ENCODE measurements around the gene FCHSD2.

Gene FCHSD2

DNA sequence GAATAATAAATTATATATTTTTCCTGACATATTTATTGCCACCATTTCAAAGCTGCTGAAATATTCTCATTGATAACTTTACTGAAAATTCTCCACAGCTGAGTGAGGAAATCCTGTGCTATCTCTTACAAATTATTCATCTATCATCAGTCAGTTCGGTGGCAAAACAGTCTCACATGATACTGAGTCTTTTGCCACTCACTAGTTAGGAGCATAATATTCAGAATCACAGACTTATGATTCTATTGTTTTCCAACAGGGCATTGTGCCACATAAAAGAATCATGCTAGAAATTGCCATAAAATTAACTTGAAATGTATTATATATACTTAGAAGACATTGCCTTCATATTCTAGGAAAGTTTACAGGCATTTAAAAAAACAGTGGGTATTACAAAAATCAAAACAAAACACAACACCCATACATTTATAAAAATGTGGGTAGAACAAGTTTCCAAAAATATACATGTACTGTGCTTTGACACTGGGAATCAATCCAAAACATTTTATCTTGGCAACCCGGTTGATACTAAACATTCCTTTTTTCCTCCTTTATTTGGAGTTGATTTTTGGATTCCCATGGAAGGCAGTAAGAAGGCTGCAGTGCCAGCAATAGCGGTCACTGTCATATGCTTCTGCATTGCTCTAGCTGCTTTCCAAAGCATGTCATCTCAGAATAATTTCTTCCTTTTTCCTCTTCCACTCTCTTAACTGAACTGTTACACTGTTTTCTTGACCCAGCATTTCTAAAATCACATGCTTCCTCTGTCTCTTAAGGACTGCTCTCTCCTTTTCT is 285.4 kb downstream of the FCHSD2 start:
- Histone ChIP-seq H3K27me3 (ENCODE audit: control insufficient read depth in 1 of 2, insufficient read depth in 2 of 2, low read length in 2 of 2) (no peaks in the 10 kb centered on the region), H3K27ac (ENCODE audit: low read length) (no peak overlapping the region), H3K4me1 (ENCODE audit: control insufficient read depth, insufficient read depth, low read length) (peaks cover 3% of the 10 kb centered on the region), H3K36me3 (ENCODE audit: control insufficient read depth in 2 of 2, insufficient read depth in 2 of 2, low read length in 2 of 2) (no peaks in the 10 kb centered on the region), H3K9ac (ENCODE audit: low read length in 2 of 2) (no peak overlapping the region), H3K4me3 (ENCODE audit: low read length in 2 of 2) (no peak overlapping the region), H3K9me3 (ENCODE audit: control insufficient read depth in 2 of 2, low read length in 2 of 2) (no peaks in the 10 kb centered on the region)

DNA sequence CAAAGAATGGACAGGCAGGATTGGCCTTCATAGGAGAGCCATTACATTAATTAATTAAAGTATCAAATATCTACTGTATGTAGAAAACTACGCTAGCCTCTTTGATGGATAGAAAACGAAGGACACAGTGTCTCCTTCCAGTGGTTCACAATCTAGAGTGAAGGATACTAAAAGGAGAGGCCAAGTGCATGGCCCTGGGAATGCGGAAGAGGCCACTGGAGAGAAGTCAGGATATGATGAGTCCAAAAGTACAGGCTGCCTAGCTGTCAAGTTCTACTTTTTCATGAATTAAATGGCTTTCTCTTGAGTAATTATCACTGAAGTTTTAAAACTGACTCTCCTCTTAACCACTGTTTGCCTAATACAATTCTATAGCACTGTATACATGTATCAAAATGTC is 286.1 kb downstream of the FCHSD2 start:
- Histone ChIP-seq H3K9me3 (ENCODE audit: control insufficient read depth in 2 of 2, low read length in 2 of 2) (no peaks in the 10 kb centered on the region), H3K27me3 (ENCODE audit: control insufficient read depth in 1 of 2, insufficient read depth in 2 of 2, low read length in 2 of 2) (no peaks in the 10 kb centered on the region), H3K4me3 (ENCODE audit: low read length in 2 of 2) (no peak overlapping the region), H3K27ac (ENCODE audit: low read length) (no peak overlapping the region), H3K36me3 (ENCODE audit: control insufficient read depth in 2 of 2, insufficient read depth in 2 of 2, low read length in 2 of 2) (no peaks in the 10 kb centered on the region), H3K4me1 (ENCODE audit: control insufficient read depth, insufficient read depth, low read length) (peaks cover 3% of the 10 kb centered on the region), H3K9ac (ENCODE audit: low read length in 2 of 2) (no peak overlapping the region)

DNA sequence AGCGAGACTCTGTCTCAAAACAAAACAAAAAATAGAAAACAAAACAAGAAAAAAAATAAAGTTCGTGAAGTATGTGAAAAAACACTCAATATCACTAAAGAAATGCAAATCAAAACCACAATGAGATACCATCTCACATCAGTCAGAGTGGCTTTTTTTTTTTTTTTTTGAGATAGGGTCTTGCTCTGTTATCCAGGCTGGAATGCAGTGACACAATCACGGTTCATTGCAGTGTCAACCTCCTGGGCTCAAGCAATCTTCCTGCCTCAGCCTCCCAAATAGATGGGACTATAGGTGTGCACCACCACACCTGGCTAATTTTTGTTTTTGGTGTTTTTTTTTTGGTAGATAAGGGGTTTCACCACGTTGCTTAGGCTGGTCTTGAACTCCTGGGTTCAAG is 290.4 kb downstream of the FCHSD2 start:
- Histone ChIP-seq H3K36me3 (ENCODE audit: control insufficient read depth in 2 of 2, insufficient read depth in 2 of 2, low read length in 2 of 2) (peaks cover 0 to 7% of the 10 kb centered on the region in 2 donors), H3K9ac (ENCODE audit: low read length in 2 of 2) (no peak overlapping the region), H3K4me1 (ENCODE audit: control insufficient read depth, insufficient read depth, low read length) (peaks cover 3% of the 10 kb centered on the region), H3K9me3 (ENCODE audit: control insufficient read depth in 2 of 2, low read length in 2 of 2) (no peaks in the 10 kb centered on the region), H3K27me3 (ENCODE audit: control insufficient read depth in 1 of 2, insufficient read depth in 2 of 2, low read length in 2 of 2) (no peaks in the 10 kb centered on the region), H3K4me3 (ENCODE audit: low read length in 2 of 2) (no peak overlapping the region), H3K27ac (ENCODE audit: low read length) (no peak overlapping the region)

DNA sequence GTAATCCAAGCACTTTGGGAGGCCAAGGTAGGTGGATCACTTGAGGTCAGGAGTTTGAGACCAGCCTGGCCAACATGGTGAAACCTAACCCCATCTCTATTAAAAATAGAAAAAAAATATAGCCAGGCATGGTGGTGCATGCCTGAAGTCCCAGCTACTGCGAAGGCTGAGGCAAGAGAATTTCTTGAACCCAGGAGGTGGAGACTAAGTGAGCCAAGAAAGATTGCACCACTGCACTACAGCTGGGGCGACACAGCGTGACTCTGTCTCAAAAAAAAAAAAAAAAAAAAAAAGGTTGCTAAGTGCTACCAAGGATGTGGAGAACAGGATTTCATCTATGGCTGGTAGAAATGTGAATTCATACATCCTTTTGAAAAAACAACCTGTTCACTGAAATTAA is 291.3 kb downstream of the FCHSD2 start:
- H3K27me3 ChIP-seq (ENCODE audit: control insufficient read depth in 1 of 2, insufficient read depth in 2 of 2, low read length in 2 of 2): no peaks in the 10 kb centered on the region
- peaks cover 0 to 7% of the 10 kb centered on the region in 2 donors for H3K36me3 ChIP-seq (ENCODE audit: control insufficient read depth in 2 of 2, insufficient read depth in 2 of 2, low read length in 2 of 2)
- H3K4me1 ChIP-seq (ENCODE audit: control insufficient read depth, insufficient read depth, low read length): no peaks in the 10 kb centered on the region
- no peak overlapping the region for H3K27ac ChIP-seq (ENCODE audit: low read length)
- H3K9me3 ChIP-seq (ENCODE audit: control insufficient read depth in 2 of 2, low read length in 2 of 2): no peaks in the 10 kb centered on the region
- H3K9ac ChIP-seq (ENCODE audit: low read length in 2 of 2): no peak overlapping the region
- H3K4me3 ChIP-seq (ENCODE audit: low read length in 2 of 2): no peak overlapping the region

DNA sequence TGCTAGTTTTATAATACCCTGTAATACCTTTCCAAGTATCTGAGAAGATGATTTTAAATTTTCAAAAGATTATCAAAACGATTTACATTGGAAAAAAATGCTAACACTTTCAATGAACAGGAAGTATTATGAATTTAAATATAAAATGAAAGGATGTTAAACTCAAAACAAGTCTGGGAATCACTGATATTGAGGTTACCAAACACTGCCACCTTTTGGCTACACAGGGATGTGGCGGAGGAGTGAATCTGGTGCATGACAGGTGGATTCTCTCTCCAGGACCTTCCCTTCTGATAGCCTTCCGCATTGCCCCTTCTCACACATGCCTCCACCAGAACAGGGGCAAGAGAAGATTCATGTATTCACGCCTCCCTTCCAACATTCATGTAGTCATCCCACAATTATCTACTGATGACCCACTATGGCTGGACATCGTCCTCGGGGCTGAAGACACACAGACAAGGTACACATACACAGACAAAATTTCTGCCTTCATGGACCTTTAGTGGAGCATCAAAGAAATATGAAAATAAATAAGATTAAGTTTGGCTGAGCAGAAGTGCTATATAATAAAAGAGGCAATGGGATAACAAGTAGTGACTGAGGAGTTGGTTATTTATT is 293.2 kb downstream of the FCHSD2 start:
- Histone ChIP-seq H3K27me3 (ENCODE audit: control insufficient read depth in 1 of 2, insufficient read depth in 2 of 2, low read length in 2 of 2) (no peaks in the 10 kb centered on the region), H3K4me1 (ENCODE audit: control insufficient read depth, insufficient read depth, low read length) (no peaks in the 10 kb centered on the region), H3K9me3 (ENCODE audit: control insufficient read depth in 2 of 2, low read length in 2 of 2) (no peaks in the 10 kb centered on the region), H3K36me3 (ENCODE audit: control insufficient read depth in 2 of 2, insufficient read depth in 2 of 2, low read length in 2 of 2) (peaks cover 7 to 10% of the 10 kb centered on the region in 2 donors), H3K9ac (ENCODE audit: low read length in 2 of 2) (no peak overlapping the region), H3K4me3 (ENCODE audit: low read length in 2 of 2) (no peak overlapping the region), H3K27ac (ENCODE audit: low read length) (no peak overlapping the region)

DNA sequence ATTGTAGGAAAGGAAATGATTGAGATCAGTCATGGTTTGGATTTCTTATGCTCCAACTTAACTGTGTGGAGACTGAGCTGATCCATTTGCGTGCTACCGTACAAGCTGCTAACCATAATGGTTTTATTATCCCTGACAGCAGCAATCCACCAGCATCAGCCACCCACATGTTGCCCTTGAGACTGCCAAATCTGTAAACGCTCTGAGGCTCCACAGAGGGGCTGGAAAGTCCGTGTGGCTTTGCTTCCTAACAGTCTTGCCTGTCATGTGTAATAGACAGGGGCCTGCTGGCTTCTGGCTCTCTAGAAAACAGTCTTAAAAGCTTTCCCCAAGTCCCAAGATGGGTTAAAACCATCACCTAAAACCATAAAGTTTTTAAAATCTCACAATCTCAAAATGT is 297.8 kb downstream of the FCHSD2 start:
- H3K9me3 ChIP-seq (ENCODE audit: control insufficient read depth in 2 of 2, low read length in 2 of 2): no peaks in the 10 kb centered on the region
- no peak overlapping the region for H3K9ac ChIP-seq (ENCODE audit: low read length in 2 of 2)
- H3K27ac ChIP-seq (ENCODE audit: low read length): no peak overlapping the region
- no peak overlapping the region for H3K4me3 ChIP-seq (ENCODE audit: low read length in 2 of 2)
- no peaks in the 10 kb centered on the region for H3K27me3 ChIP-seq (ENCODE audit: control insufficient read depth in 1 of 2, insufficient read depth in 2 of 2, low read length in 2 of 2)
- H3K4me1 ChIP-seq (ENCODE audit: control insufficient read depth, insufficient read depth, low read length): no peaks in the 10 kb centered on the region
- peaks cover 24 to 37% of the 10 kb centered on the region in 2 donors for H3K36me3 ChIP-seq (ENCODE audit: control insufficient read depth in 2 of 2, insufficient read depth in 2 of 2, low read length in 2 of 2)

DNA sequence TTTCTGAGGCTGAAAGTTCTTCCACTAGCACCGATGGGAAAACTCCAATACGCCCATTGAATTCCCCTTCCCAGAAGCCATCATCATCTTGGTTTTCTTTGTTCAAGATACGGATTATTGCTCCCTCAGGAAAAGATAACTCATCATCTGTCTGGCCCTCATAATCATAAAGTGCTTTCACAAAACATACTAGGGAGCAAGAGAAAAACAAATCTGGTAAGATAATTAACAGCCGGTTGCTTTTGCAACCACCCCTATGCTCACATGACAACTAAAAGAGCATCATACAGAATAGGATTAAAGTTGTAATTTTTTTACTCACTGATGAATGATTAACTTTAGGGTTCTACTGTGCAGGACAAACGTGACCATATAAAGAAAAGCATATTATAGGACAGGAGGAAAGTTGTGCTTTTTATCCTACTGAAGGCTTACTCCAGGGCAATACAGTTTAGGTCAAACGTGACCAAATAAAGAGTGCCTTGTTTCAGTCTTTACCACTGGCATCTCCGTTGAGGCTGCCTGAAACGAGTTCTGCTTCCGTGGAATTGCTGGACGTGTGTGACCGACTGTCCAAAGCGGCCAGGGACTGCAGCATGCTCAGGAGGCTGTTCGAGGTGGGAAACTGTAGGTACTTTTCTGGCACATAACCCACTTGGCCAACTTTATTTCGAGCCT is 299.3 kb downstream of the FCHSD2 start:
- Histone ChIP-seq H3K27ac (ENCODE audit: low read length) (no peak overlapping the region), H3K9me3 (ENCODE audit: control insufficient read depth in 2 of 2, low read length in 2 of 2) (no peaks in the 10 kb centered on the region), H3K27me3 (ENCODE audit: control insufficient read depth in 1 of 2, insufficient read depth in 2 of 2, low read length in 2 of 2) (no peaks in the 10 kb centered on the region), H3K4me3 (ENCODE audit: low read length in 2 of 2) (no peak overlapping the region), H3K9ac (ENCODE audit: low read length in 2 of 2) (no peak overlapping the region), H3K36me3 (ENCODE audit: control insufficient read depth in 2 of 2, insufficient read depth in 2 of 2, low read length in 2 of 2) (peaks cover 28 to 42% of the 10 kb centered on the region in 2 donors), H3K4me1 (ENCODE audit: control insufficient read depth, insufficient read depth, low read length) (no peaks in the 10 kb centered on the region)

DNA sequence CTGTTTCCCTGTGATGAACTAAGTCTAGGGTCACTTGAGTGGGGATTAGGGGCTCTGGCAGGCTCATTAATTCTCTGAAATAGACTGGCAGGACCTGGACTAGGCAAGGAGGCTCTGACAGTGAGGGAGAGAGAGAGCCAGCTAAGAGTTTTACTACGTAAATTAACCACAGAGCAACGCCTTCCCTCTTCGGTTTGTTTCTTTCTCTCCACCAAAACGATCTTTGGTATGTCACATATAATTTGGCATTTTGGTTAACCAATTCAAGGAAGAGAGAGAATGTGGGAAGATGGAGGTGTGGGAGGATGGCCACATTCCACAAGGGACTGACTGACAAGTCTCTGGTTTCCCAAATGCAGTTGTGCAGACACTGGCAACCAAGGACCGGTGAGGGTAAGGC is 300.0 kb downstream of the FCHSD2 start:
- no peaks in the 10 kb centered on the region for H3K4me1 ChIP-seq (ENCODE audit: control insufficient read depth, insufficient read depth, low read length)
- H3K27me3 ChIP-seq (ENCODE audit: control insufficient read depth in 1 of 2, insufficient read depth in 2 of 2, low read length in 2 of 2): no peaks in the 10 kb centered on the region
- no peaks in the 10 kb centered on the region for H3K9me3 ChIP-seq (ENCODE audit: control insufficient read depth in 2 of 2, low read length in 2 of 2)
- H3K9ac ChIP-seq (ENCODE audit: low read length in 2 of 2): no peak overlapping the region
- no peak overlapping the region for H3K27ac ChIP-seq (ENCODE audit: low read length)
- no peak overlapping the region for H3K4me3 ChIP-seq (ENCODE audit: low read length in 2 of 2)
- peaks cover 33 to 45% of the 10 kb centered on the region in 2 donors for H3K36me3 ChIP-seq (ENCODE audit: control insufficient read depth in 2 of 2, insufficient read depth in 2 of 2, low read length in 2 of 2)

DNA sequence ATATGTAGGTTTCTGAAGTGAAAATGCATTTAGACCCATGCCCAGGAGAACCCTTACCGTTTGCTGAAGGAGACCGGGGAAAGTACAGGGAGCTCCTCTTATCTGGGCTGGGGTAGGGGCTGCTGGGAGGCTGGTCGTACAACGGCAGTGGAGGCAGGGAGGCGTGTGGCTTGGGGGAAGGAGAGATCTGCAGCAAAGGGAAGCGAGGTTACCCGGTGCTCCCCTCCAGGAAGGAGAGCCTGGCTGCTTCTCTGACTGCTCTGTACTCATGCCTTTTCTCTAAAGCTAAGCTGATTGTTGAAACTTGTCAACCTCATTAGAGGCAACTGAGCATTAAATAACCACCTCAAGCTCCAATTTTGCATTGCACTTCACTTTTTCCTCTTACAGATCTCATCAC is 300.7 kb downstream of the FCHSD2 start:
- H3K36me3 ChIP-seq (ENCODE audit: control insufficient read depth in 2 of 2, insufficient read depth in 2 of 2, low read length in 2 of 2): peaks cover 33 to 44% of the 10 kb centered on the region in 2 donors
- H3K27me3 ChIP-seq (ENCODE audit: control insufficient read depth in 1 of 2, insufficient read depth in 2 of 2, low read length in 2 of 2): no peaks in the 10 kb centered on the region
- H3K4me1 ChIP-seq (ENCODE audit: control insufficient read depth, insufficient read depth, low read length): no peaks in the 10 kb centered on the region
- H3K27ac ChIP-seq (ENCODE audit: low read length): no peak overlapping the region
- H3K4me3 ChIP-seq (ENCODE audit: low read length in 2 of 2): no peak overlapping the region
- H3K9me3 ChIP-seq (ENCODE audit: control insufficient read depth in 2 of 2, low read length in 2 of 2): no peaks in the 10 kb centered on the region
- H3K9ac ChIP-seq (ENCODE audit: low read length in 2 of 2): no peak overlapping the region

DNA sequence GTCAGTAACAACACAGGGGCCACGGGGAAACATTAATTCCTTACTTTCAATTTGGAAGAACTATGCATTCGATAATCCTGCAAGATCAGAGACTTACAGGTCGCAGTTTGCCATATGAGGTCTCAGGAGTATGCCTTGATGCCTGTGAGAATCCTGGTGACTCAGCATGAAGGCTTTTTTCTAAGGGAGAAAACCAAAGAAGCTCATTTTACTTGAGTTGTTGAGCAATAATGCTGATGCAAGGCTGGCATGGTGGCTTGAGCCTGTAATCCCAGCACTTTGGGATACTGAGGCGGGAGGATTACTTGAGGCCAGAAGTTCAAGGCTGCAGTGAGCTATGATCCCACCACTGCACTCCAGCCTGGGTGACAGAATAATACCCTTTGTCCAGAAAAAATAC is 301.3 kb downstream of the FCHSD2 start:
- Histone ChIP-seq H3K36me3 (ENCODE audit: control insufficient read depth in 2 of 2, insufficient read depth in 2 of 2, low read length in 2 of 2) (peaks cover 32 to 48% of the 10 kb centered on the region in 2 donors), H3K4me1 (ENCODE audit: control insufficient read depth, insufficient read depth, low read length) (peaks cover 4% of the 10 kb centered on the region), H3K9ac (ENCODE audit: low read length in 2 of 2) (no peak overlapping the region)

More for the DNA sequence above, 301.3 kb downstream of the FCHSD2 start:
- no peaks in the 10 kb centered on the region for H3K9me3 ChIP-seq (ENCODE audit: control insufficient read depth in 2 of 2, low read length in 2 of 2)
- H3K27ac ChIP-seq (ENCODE audit: low read length): no peak overlapping the region
- H3K4me3 ChIP-seq (ENCODE audit: low read length in 2 of 2): no peak overlapping the region
- no peaks in the 10 kb centered on the region for H3K27me3 ChIP-seq (ENCODE audit: control insufficient read depth in 1 of 2, insufficient read depth in 2 of 2, low read length in 2 of 2)

Measured in stomach smooth muscle (tissue), 2 donors.